ENCODE results near the gene MYCL.
"Not testable (repeated sequence)": the region's sequence is repeated elsewhere in the genome, so short reads cannot be mapped to it uniquely, and the experiment has no call there.

Gene MYCL

DNA sequence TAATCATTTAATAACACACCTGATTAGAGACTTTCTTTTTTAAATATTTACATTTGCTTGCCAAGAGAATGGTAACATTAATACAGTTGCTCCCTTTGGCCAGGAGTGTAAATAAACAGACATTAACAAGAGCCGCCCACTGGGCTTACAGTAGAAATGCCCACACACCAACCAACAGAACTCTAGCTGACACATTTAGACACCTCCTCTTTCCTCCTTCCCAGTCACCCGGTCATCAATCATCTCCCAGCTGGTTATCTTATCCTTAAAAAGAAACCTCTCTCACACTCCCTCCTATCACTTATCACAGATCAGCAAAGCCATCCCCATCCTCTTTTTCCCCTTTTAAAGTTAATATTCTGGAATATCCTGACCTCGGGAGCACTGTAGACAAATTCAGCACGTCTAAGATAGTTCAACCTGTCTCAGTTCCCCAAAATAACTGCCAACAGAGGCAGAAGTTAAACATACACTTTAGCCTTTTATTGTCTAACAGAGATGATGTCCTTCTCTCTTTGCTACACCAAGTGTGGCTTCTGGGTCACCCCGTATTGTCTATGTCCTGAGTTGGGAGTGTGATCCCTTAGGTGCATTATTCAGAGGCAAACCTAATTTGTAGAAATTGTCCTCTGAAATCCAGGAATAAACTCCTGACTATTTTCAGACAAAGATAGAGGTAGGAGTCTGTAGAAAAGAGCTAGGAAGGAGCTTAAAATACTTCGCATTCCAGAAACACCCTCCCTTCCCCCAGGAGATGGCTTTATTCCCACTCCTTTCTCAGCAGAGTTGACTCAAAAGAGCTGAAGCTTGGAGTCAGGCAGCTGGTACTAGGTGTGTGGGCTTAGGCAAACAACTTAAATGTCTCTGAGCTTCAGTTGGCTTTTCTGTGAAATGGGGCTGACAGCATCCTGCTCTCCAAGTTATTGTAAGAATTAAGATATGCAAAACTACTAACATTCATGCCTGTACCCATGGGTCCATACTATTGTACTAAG is 8.8 kb downstream of the MYCL start:
- DNase-seq (ENCODE audit: low read depth in 1 of 2, low spot score in 1 of 2) = no peak

DNA sequence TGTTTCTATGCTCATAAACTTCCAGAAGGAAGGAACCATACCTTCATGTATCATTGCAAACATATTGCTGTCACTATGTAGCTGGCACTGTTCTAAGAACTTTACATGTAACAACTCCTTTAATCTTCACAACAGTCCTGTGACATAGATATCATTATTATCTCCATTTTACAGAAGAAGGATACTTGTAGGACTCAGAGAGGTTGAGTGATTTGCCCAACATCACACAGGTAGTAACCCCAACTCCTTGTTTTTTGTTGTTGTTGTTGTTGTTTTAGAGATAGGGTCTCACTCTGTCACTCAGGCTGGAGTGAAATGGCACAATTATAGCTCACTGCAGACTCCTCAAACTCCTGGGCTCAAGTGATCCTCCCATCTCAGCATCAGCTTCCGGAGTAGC is 10.8 kb downstream of the MYCL start:
- no peak for DNase-seq (ENCODE audit: low read depth in 1 of 2, low spot score in 1 of 2)

DNA sequence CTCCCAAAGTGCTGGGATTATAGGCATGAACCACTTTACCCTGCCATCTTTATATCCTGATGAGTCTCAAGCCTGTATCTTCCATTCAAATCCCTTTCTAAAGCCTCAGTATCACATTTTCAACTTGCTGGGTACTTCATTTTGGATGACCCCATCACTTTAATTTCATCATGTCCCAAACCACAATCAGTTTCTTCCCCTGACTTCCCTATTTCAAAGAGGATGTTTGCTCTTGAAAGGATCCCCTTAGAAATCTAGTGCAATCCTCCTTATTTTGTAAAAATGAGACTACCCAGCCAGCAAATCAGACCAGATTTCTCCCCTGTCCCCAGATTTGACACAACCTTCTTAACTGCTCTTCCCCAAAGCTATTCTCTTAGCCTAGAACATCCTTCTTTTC is 11.4 kb downstream of the MYCL start:
- DNase-seq (ENCODE audit: low read depth in 1 of 2, low spot score in 1 of 2) = no peak

DNA sequence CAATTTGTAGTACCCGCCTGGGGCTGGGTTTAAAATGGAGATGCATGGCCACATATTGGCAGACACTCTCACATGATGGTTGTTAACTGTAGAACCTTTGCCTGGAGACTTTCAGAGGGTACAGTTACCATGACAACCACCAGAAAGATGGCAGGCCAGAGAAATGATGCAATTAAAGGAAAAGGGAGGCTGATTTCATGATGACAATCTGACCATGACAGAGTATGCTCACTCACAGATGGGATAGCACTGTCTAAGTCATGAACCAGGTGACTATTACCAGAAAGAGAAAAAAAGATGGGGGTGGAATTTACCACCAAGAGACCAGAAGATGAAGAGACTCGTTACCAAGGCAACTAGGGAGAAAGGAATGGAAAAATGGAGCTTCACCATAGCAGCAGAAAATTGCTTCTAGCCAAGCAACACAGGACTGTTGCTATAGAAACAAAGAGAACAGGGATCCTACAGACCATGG is 14.9 kb downstream of the MYCL start:
- no peak for DNase-seq (ENCODE audit: low read depth in 1 of 2, low spot score in 1 of 2)

DNA sequence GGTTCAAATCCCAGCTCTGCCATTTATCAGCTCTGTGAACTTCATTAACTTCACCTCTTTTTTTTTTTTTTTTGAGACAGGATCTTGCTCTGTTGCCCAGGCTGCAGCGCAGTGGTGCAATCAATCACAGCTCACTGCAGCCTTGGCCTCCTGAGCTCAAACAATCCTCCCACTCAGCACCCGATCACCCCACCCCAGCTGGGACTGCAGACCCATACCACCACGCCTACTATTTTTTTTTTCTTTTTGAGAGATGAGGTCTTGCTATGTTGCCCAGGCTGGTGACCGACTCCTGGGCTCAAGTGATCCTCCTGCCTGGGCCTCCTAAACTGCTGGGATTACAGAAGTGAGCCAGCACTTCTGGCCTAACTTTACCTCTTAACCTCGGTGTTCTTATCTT is 16.2 kb downstream of the MYCL start:
- no peak for DNase-seq (ENCODE audit: low read depth in 1 of 2, low spot score in 1 of 2)

DNA sequence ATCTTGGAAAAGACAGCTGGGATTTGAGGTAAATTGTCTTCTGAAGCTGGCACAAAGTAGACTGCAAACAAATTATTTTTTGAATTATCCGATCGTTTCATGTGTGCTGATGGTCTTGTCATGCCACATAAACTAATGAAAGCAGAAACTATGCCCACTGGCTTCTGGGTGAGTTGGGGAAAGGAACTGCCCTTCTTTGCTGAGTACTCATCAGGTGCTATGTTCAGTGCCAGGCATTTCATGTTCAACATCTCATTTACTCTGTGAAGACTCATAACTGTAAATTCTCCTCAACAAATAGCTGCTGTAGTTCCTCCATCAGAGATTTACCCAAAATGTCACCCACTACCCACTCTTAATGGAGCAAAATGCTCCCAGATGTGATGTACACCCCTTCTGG is 19.6 kb downstream of the MYCL start:
- DNase-seq (ENCODE audit: low read depth in 1 of 2, low spot score in 1 of 2) = no peak

DNA sequence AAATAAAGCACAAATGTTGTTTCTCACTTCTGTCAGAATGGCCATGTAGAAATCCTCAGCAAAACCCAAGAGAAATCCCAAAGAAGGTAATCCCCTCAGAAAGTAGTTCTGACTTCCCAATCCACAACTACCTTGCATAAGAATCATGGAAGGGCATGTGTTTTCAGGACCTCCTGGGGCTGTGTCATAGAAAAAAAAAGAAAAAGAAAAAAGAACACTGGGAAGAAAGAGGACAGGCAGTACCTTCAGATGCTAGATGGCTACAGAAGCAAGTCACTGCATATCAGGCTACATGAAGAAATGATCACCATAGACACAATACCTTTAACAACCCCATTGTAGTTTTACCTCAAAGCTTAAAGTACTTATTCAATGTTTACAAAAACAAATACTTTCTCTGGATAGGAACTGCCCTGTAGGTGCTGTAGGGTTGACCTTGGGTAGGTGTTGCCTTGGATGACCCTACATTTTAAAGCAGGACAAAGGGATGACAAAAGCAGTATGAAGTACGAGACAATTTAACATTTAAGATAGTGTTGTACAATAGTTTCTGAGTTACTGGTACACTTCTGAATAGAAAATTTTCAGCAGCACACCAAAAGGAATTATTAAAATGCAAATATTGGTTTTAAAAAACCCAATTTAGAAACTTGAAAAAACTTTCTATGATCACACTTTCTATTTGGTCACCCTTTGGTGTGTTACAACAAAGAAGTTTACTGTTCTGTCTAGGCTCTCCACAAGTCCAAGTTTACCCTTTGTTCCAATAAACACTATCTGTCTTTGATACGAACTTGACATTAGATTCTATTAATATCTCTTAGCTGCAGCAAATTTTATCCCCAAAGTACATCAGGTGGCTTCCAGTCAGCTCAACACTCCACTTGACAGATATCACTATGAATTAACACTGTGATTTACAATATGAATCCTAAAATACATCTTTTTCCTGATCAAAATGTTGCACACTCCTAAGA is 23.4 kb downstream of the MYCL start:
- no peak for DNase-seq (ENCODE audit: low read depth in 1 of 2, low spot score in 1 of 2)

DNA sequence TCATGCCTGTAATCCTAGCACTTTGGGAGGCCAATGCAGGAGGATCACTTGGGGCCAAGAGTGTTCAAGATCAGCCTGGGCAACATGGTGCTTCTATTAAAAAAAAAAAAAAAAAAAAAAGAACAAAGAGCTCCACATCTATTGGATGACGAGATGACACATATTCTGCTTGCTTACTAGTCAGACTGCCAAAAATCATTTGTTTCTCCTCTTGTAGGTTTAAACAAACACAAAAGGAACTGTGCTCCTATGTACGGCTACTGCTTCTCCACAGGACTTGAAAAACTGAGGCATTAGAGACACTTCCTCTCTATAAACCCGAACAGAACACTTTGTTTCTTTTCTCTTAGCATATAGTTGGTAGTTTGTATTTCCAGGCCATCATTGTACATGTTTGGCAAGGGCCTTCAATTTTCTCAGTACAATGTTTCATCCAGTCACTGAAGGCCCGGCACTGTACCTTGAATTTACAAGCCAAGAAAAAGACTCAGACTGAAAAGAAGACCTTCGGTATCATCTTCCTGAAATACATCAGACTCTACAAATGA is 24.4 kb downstream of the MYCL start:
- DNase-seq (ENCODE audit: low read depth in 1 of 2, low spot score in 1 of 2) = no peak

DNA sequence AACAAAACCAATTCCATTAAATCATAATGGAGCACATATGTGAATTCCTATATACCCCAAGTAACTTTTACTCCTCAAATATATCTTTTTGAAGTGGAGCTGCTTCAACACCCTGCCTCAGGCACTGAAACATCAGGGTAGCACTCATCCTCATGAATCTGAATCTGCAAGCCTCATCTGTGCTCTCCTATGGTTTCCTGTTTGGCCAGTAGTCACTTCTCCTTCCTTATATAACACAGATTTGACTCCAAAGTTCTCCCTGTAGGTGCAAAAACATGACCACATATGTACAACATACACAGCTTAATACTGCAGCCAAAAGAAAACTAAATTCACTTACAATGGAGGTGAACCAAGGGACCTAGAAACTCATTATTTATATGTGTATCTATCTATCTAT is 25.6 kb downstream of the MYCL start:
- no peak for DNase-seq (ENCODE audit: low read depth in 1 of 2, low spot score in 1 of 2)

DNA sequence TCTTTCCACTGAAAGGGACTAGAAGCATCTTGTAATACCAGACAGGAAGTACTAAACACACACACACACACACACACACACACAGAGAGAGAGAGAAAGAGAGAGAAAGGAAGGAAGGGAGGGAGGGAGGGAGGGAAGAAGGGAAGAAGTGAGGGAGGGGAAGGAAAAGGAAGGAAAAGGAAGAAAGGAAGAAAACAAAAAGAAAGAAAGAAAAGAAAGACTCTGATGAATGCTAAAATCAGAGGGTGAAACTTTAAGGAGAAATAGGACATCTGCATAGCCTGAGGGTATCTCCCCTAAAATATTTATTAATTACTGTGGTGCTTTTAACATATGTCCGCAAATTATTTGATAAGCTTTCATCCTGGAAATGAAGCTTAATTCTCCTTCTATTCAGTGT is 29.0 kb downstream of the MYCL start:
- DNase-seq (ENCODE audit: low read depth in 1 of 2, low spot score in 1 of 2) = no peak

DNA sequence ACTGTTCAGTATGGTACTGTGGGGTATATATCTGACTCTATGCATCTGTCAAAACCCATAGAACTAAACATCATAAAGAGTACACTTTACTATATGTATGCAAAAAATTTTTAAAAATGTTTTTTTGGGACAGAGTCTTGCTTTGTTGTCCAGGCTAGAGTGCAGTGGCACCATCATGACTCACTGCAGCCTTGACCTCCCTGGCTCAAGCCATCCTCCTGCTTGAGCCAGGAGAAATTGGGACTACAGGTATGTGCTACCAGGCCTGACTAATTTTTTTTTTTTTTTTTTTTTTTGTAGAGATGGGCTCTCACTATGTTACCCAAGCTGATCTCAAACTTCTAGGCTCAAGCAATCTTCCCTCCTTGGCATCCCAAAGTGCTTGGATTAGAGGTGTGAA is 29.9 kb downstream of the MYCL start:
- DNase-seq (ENCODE audit: low read depth in 1 of 2, low spot score in 1 of 2) = no peak

DNA sequence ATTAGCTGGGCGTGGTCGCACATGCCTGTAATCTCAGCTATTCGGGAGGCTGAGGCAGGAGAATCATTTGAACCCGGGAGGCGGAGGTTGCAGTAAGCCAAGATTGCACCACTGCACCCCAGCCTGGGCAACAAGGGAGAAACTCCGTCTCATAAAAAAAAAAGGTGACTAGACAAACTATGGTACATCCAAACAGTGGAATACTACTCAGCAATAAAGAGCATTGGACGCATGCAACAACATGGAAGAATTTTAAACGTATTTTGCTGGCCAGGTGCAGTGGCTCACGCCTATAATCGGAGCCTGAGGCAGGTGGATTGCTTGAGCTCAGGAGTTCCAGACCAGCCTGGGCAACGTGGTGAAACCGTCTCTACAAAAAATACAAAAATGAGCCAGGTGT is 30.7 kb downstream of the MYCL start:
- not testable (repeated sequence) for DNase-seq (ENCODE audit: low read depth in 1 of 2, low spot score in 1 of 2)

DNA sequence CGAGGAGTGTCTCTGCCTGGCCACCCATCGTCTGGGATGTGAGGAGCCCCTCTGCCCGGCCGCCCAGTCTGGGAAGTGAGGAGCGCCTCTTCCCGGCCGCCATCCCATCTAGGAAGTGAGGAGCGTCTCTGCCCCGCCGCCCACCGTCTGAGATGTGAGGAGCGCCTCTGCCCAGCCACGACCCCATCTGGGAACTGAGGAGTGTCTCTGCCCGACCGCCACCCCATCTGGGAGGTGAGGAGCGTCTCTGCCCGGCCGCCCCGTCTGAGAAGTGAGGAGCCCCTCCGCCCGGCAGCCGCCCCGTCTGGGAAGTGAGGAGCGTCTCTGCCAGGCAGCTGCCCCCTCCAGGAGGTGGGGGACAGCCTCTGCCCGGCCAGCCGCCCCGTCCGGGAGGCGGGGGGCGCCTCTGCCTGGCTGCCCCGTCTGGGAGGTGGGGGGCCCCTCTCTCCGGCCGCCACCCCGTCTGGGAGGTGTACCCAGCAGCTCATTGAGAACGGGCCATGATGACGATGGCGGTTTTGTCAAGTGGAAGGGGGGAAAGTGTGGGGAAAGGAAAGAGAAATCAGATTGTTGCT is 32.1 kb downstream of the MYCL start:
- DNase-seq (ENCODE audit: low read depth in 1 of 2, low spot score in 1 of 2) = not testable (repeated sequence)

DNA sequence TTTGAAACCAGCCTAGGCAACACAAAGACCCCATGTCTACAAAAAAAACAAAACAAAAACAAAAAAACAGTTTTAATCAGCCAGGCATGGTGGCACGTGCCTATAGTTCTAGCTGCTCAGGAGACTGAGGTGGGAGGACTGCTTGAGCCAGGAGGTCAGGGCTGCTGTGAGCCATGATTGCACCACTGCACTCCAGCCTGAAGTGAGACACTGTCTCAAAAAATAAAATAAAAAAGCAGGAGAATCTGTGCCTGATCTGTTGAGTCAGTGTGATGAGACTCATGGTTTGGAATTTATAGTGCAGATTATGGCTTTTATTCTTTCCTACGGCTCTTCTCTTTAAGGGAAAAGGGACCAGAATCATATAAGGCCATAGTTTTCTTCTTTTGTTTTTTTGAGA is 35.0 kb downstream of the MYCL start:
- no peak for DNase-seq (ENCODE audit: low read depth in 1 of 2, low spot score in 1 of 2)

DNA sequence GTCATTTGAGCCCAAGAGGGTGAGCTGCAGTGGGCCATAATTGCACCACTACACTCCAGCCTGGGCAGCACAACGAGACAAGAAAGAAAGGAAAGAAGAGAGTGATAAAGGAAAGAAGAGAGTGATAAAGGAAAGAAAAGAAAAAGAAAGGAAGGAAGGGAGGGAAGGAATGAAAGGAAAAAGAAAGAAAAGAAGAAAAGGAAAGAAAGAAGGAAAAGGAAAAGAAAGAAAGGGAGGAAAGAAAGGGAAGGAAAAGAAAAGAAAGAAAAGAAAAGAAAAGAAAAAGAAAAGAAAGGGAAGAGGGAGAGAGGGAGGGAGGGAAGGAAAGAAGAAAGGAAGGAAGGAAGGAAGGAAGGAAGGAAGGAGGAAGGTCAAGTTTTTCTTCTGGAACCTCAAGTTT is 36.0 kb downstream of the MYCL start:
- no peak for DNase-seq (ENCODE audit: low read depth in 1 of 2, low spot score in 1 of 2)

DNA sequence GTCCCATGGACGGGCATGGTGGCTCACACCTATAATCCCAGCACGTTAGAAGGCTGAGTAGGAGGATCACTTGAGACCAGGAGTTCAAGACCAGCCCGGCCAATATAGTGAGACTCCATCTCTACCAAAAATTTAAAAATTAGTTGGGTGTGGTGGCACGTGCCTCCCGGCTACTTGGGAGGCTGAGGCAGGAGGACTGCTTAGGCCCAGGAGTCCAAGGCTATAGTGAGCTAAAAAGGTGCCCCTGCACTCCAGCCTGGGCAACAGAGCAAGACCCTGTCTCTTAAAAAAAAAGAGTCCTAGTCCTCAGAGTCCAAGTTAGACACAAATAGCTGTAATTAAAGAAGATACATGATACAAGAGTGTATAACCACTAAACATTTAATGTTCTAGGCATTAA is 38.5 kb downstream of the MYCL start:
- no peak for DNase-seq (ENCODE audit: low read depth in 1 of 2, low spot score in 1 of 2)

DNA sequence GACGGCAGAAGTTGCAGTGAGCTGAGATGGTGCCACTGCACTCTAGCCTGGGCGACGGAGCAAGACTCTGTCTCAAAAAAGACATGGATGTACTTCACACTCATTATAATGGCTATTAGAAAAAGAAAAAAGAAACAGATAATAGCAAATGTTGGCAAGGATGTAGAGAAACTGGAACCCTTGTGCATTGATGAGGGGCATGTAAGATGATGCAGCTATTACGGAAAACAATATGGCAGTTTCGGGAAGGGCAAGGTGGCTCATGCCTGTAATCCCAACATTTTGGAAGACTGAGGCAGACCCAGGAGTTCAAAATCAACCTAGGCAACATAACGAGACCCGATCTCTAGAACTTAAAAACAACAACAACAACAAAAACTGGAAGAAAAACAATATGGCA is 40.7 kb downstream of the MYCL start:
- no peak for DNase-seq (ENCODE audit: low read depth in 1 of 2, low spot score in 1 of 2)

DNA sequence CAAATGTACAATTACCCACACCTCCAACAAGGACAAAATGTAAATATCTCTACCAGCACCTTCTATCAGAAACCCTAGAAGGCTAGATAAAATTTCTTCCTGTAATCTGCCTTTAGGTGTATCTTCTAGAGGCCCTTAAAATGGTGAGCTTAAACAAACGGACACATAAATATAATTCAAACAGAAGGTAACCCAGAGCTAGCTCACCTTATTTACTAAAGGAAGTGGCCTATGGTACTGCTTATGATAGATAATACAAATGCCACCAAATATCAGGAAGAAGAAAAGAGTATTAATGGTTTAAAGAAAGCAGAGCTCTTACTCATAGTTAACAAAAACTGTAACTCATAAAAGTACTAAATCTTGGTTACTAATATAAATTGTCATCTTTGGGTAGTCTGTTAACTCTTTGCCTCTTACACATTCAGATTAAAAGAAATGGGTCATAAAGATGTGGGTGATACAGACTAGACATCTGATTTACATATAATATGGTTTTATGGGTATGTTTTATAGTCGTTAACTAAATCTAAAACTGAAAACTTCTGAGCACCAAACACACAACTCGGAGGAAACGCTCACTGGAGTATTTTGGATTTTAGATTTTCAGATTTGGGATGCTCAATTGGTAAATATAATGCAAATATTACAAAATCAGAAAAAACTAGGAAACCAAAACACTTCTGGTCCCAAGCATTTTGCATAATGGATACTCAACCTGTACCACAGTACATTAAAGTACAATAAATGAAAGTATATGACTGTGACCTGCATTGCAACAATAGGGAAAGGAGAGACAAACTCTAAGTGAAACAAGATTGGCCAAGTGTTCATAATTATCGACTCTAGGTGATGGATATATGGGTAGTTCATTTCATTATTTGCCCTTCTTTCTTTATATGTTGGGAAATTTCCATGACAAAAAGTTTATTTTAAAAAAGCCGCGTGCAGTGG is 41.6 kb downstream of the MYCL start:
- no peak for DNase-seq (ENCODE audit: low read depth in 1 of 2, low spot score in 1 of 2)

DNA sequence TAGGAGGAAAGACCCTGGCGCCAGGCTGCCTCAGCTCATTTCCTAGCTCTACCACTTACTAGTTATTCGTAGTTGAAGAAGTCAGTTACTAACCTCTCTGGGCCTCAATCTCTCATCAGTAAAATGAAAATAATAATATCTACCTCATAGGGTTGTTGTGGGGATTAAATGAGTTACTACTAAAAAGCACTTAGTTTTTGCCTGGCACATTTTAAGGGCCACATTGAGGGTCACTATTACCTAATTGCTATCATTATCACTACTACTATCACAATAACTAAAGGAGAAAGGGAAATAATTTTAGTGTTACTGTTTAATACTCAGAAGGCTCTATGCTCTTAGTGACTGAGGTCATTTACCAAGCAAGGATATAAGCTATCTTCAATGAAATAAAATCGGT is 43.4 kb downstream of the MYCL start:
- DNase-seq (ENCODE audit: low read depth in 1 of 2, low spot score in 1 of 2) = no peak
